Lower leg skin (tissue), 3 donors: Measurements from ENCODE around the gene MARCKS.

Experiments
- CTCF ChIP-seq, 3 donors: fragments of 450-650 bp; IDR thresholded peaks; one replicate each; pipeline ENCODE4 v1.5.1; 2016; ENCODE audit warnings: antibody characterized with exemption in 3 of 3, mild to moderate bottlenecking in 3 of 3, moderate library complexity in 2 of 3
- POLR2A ChIP-seq, 2 donors: fragments of 450-650 bp; IDR thresholded peaks; one replicate each; pipeline ENCODE4 v1.6.1; 2016 to 2017; ENCODE audit warnings: antibody characterized with exemption in 2 of 2, mild to moderate bottlenecking in 1 of 2, moderate library complexity in 1 of 2

GRCh38 chr6:113829696-113830045 lies 27.5 kb upstream of the MARCKS start:
- TF ChIP-seq POLR2A (IDR thresholded peaks at IDR 0.05): no peak
- no peak for TF ChIP-seq CTCF (IDR thresholded peaks at IDR 0.05)
